Measurements from ENCODE around the gene MELTF.
"Not testable (repeated sequence)": the region's sequence is repeated elsewhere in the genome, so short reads cannot be mapped to it uniquely, and the experiment has no call there.

MELTF gene

GRCh38 chr3:197029511-197030167, at the start of gene MELTF:
TSS of gene MELTF (minus strand) at chr3:197029817. CDS start at chr3:197029702, 115 bp downstream.
- DNase-seq = peak; percentile 15

DNA sequence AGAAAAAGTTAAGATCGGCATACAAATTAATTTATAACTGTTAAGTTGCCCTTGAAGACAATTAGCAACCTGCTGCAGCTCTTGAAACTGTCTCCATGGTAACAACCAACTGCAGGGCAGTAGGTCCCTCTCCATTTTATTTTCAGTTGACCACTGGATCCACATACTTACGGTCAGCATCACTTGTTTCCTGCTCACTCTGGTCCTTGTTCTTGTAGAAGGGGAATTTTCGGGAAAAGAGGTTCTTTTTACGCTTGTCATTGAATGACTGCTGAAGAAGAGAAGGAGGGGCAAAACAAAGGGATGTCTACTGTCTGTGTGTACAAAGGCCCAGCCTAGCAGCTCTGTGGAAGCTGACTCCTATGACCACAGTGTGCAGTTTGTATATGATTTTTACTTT, 46.8 kb upstream of the MELTF start:
- DNase-seq = peak; percentile 18

DNA sequence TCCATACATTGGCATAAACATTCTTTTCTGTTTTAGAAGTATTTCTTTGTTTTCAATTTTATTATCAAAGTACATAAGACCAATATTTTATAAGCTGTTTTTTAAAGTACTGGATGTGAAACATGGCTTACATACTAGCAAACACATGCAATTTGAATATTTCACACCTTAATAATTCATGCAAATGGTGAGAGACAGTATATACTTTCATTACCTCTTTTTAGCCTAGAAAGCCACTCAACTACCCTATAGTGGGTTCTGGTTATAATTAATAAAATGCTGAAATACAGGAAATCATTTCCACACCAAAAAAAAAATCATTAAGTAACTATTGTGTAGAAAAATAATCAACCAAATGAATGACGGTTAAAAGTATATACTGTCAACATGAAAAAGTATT, 38.5 kb upstream of the MELTF start:
- no peak for DNase-seq

DNA sequence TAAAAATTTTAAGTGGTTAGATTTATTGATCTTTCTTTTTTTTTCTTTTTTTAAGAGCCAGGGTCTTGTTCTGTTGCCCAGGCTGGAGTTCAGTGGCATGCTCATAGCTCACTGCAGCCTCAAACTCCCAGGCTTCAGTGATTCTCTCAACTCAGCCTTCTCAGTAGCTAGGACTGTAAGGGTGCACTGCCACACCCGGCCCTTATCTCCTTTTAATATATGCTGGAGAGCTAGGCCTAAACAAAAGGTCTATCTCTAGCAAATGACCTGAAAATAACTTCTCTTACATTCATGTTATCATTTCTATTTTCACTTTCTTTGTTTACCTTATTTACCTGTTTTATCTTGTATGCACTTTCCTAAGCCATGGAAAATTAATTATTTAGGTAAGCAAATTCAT, 35.2 kb upstream of the MELTF start:
- no peak for DNase-seq

GRCh38 chr3:197062446-197062845, 32.8 kb upstream of the MELTF start:
- DNase-seq = no peak

DNA sequence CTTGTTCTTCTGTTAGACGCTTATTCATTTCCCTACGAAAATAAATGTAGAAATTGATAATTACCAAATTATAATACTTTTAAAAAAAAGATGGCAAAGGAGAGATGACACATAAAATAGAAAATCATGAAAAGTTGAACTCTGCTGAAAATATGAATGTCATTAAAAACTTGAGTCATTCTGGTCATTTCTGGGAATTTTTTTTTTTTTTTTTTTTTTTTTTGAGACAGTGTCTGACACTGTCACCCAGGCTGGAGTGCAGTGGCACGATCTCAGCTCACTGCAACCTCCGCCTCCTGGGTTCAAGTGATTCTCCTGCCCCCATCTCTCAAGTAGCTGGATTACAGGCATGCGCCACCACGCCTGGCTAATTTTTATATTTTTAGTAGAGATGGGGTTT, 22.0 kb upstream of the MELTF start:
- DNase-seq = not testable (repeated sequence)

DNA sequence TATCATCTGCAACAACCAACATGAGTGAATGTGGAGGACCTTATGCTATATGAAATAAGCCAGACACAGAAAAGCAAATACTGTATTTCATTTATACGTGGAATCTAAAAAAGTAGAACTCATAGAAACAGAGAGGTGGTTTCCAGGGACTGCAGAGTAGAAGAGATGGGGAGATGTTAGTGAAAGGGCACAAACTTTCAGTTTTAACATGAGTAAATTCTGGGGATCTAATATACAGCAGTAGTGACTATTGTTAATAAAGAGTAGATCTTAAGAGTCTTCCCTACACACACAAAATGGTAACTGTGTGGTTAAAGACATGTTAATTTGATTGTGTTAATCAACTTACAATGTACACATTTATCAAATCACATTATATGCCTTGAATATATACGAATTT, 20.9 kb upstream of the MELTF start:
- DNase-seq = no peak

- no peak for DNase-seq
Measured at GRCh38 chr3:197042539-197042938, 12.9 kb upstream of the MELTF start.

DNA sequence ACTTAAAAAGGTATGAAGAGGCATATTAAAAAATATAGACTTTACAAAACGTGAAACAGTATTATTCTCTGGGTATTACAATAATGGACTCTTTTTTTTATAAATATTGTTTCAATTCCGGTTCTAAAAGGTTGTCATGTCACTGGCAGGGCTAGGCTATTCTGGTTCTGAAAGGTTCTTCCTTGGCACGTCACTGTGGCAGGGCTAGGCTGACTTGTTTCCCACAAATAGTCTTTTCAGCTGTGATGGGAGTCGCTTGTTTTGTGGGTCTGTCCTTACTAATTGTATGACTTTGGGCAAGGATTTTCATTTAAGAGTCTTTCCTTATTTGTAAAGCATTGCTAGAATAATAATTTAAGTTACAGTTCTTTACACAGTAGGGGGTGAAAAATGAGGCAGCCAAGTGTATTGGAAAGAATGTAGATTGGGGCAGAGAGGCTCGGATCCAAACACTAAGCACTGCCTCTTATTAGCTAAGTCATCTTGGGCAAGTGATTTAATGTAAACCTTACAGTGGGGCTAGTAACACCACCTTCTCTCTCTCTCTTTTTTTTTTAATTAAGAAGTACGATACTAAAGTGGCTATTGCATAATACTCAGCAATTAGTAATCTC, 12.4 kb upstream of the MELTF start:
- peak; percentile 8 for DNase-seq

GRCh38 chr3:197040658-197041057, 11.0 kb upstream of the MELTF start:
- no peak for DNase-seq

GRCh38 chr3:197038679-197039462, 9.3 kb upstream of the MELTF start:
- no peak for DNase-seq

DNA sequence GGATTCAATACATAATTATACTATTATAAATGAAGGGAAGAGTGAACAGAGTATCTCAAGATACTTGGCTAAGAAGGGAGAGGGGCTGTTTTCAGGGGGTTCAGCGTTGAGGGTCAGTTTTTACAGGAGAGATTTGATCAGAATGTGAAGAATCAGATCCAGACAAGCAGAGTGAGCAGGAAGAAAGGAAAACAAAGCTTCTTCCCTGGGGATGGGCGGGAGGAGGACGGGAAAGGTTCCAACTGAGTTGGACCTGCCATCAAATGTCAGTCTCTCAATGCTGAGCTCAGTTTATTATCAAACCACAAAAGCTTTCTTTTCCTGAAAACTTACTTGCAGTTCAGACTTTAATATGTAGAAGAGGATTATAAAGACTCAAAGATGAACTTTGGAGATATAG, 6.0 kb upstream of the MELTF start:
- no peak for DNase-seq

DNA sequence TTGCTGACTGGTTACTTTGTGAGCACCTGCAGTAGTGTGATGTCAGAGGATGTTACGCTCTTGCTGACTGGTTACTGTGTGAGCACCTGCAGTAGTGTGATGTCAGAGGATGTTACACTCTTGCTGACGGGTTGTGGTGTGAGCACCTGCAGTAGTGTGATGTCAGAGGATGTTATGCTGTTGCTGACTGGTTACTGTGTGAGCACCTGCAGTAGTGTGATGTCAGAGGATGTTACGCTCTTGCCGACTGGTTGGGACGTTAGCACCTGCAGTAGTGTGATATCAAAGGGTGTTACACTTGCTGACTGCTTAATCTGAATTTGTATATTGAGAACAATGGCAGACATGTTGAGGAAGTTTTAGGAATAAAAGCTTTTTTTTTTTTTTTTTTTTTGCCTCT, 5.2 kb upstream of the MELTF start:
- DNase-seq = not testable (repeated sequence)

GRCh38 chr3:197033764-197034163, 4.1 kb upstream of the MELTF start:
- not testable (repeated sequence) for DNase-seq

DNA sequence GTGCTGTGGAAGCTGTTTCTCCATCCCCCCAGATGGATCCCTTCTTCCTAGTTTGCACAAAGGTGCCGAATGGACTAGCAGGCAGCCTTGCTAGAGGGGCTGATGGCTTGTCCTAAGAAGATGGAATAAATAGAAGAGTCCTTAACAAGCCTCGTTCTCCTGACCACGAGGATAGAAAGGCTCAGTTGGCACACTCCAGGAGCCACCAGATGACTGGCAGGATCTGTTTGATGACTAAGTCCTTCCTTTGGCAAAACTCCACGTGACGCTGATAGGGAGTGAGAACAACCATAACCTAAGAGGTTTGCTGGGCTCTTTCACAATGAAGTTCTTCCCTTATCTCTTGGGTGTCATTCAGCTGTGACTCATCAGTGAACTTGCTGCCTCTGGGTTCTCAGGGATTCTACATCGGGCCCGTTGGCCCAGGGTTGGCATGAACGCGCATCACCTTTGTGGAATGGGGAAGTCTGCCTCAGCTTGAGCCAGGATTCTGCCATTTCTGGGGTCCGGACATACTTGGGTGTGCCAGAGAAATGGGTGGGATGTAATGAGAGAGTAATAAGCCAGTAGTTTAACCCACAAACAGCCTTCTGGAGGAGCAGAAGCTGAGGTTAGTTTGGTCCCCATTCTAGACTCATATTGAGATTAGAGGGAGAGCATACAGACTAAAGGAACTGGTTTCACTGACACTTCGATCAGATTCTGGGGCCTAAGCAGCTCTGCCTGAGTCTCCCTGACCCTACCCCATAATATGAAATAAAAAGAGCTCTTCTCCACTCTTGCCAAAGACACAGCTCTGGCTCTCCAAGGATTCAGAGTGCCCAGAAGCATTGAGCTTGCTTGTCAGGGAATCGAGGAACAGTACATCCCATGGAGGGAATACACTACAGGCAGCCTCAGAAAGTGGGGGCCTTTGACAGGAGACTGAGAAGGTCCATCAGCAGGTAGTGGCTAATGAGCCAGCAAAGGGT, 2.0 kb upstream of the MELTF start:
- DNase-seq = no peak

- DNase-seq = no peak
Measured at GRCh38 chr3:197030379-197031314, 1.0 kb upstream of the MELTF start.

GRCh38 chr3:197028728-197029510, 698 bp downstream of the MELTF start:
- no peak for DNase-seq

GRCh38 chr3:197027896-197028727, 1.5 kb downstream of the MELTF start:
- no peak for DNase-seq

- DNase-seq = no peak
Measured at GRCh38 chr3:197027151-197027895, 2.3 kb downstream of the MELTF start.

All from midbrain (tissue), 1 donor.